ENCODE measurements around the gene SIM2. TPM values are rescaled to one million over a fixed set of nuclear protein-coding genes. Genes with fewer than 3 reads are reported as not detected.

Gene SIM2
- total and polyA plus RNA-seq, 4 experiments from 2014 or later, result 0.05 to 0.07 TPM; not detected in 2

GRCh38 chr21:36693489-36694030 lies 5.4 kb upstream of the SIM2 start:
- Mint-ChIP-seq H3K27ac (no peak overlapping the region), H3K4me3 (peak overlapping the region in 2 of 8 donors; percentile 43 to 49), H3K27me3 (peaks cover 53 to 59% of the 10 kb centered on the region in 2 donors), H3K4me1 (peaks cover 6 to 20% (median 8%) of the 10 kb centered on the region in 4 donors), H3K9me3 (peaks cover 0 to 4% (median 0%) of the 10 kb centered on the region in 8 donors), H3K36me3 (no peaks in the 10 kb centered on the region)
- H3K4me1 ChIP-seq (ENCODE audit: insufficient read depth, low read length), result no peaks in the 10 kb centered on the region
- POLR2A ChIA-PET (ENCODE audit: partially characterized antibody), result no interaction called here
- no peak overlapping the region for H3K27ac ChIP-seq (ENCODE audit: low read depth, low read length)
- CTCF ChIA-PET (ENCODE audit: partially characterized antibody), result no interaction called here
- H3K4me3 ChIP-seq (ENCODE audit: low read length in 2 of 2), result no peak overlapping the region
- intact Hi-C loops (cut with micrococcal nuclease), result no loop called here
- DNase-seq, result no peak
- H3K36me3 ChIP-seq (ENCODE audit: insufficient read depth, low read length), result no peaks in the 10 kb centered on the region
- no peaks in the 10 kb centered on the region for H3K9me3 ChIP-seq (ENCODE audit: control insufficient read depth in 1 of 2, low read length in 2 of 2)
- H3K27me3 ChIP-seq (ENCODE audit: insufficient read depth, low read length), result peaks cover 31% of the 10 kb centered on the region

- Mint-ChIP-seq H3K36me3 (no peaks in the 10 kb centered on the region), H3K27ac (no peak overlapping the region), H3K27me3 (peaks cover 51 to 57% of the 10 kb centered on the region in 2 donors), H3K4me3 (peak overlapping the region in 3 of 8 donors; percentile 24 to 49 (median 43)), H3K9me3 (peaks cover 0 to 4% (median 0%) of the 10 kb centered on the region in 8 donors), H3K4me1 (peaks cover 6 to 20% (median 8%) of the 10 kb centered on the region in 4 donors)
- no peak overlapping the region for H3K27ac ChIP-seq (ENCODE audit: low read depth, low read length)
- H3K4me3 ChIP-seq (ENCODE audit: low read length in 2 of 2), result no peak overlapping the region
- no peaks in the 10 kb centered on the region for H3K4me1 ChIP-seq (ENCODE audit: insufficient read depth, low read length)
- ChIA-PET CTCF (ENCODE audit: partially characterized antibody) (no interaction called here), POLR2A (ENCODE audit: partially characterized antibody) (no interaction called here)
- no peaks in the 10 kb centered on the region for H3K9me3 ChIP-seq (ENCODE audit: control insufficient read depth in 1 of 2, low read length in 2 of 2)
- intact Hi-C loops (cut with micrococcal nuclease), result no loop called here
- no peak for DNase-seq
- H3K27me3 ChIP-seq (ENCODE audit: insufficient read depth, low read length), result peaks cover 31% of the 10 kb centered on the region
- no peaks in the 10 kb centered on the region for H3K36me3 ChIP-seq (ENCODE audit: insufficient read depth, low read length)
These were observed 4.8 kb upstream of the SIM2 start for GRCh38 chr21:36694031-36694515.

- H3K27ac Mint-ChIP-seq, result no peak overlapping the region
- no peaks in the 10 kb centered on the region for H3K4me1 ChIP-seq (ENCODE audit: insufficient read depth, low read length)
- H3K9me3 Mint-ChIP-seq, result peaks cover 0 to 4% (median 0%) of the 10 kb centered on the region in 8 donors
- peaks cover 45 to 51% of the 10 kb centered on the region in 2 donors for H3K27me3 Mint-ChIP-seq
- no peaks in the 10 kb centered on the region for H3K9me3 ChIP-seq (ENCODE audit: control insufficient read depth in 1 of 2, low read length in 2 of 2)
- no peak for DNase-seq
- peaks cover 6 to 20% (median 8%) of the 10 kb centered on the region in 4 donors for H3K4me1 Mint-ChIP-seq
- H3K27ac ChIP-seq (ENCODE audit: low read depth, low read length), result no peak overlapping the region
- H3K4me3 ChIP-seq (ENCODE audit: low read length in 2 of 2), result no peak overlapping the region
- ChIA-PET POLR2A (ENCODE audit: partially characterized antibody) (no interaction called here), CTCF (ENCODE audit: partially characterized antibody) (no interaction called here)
- H3K36me3 Mint-ChIP-seq, result no peaks in the 10 kb centered on the region
- H3K4me3 Mint-ChIP-seq, result peak overlapping the region in 1 of 8 donors; percentile 31
- peaks cover 24% of the 10 kb centered on the region for H3K27me3 ChIP-seq (ENCODE audit: insufficient read depth, low read length)
- H3K36me3 ChIP-seq (ENCODE audit: insufficient read depth, low read length), result no peaks in the 10 kb centered on the region
- intact Hi-C loops (cut with micrococcal nuclease), result no loop called here
These were observed 4.2 kb upstream of the SIM2 start for GRCh38 chr21:36694593-36695282.

- Histone ChIP-seq H3K36me3 (ENCODE audit: insufficient read depth, low read length) (no peaks in the 10 kb centered on the region), H3K4me3 (ENCODE audit: low read length in 2 of 2) (no peak overlapping the region), H3K27ac (ENCODE audit: low read depth, low read length) (no peak overlapping the region), H3K9me3 (ENCODE audit: control insufficient read depth in 1 of 2, low read length in 2 of 2) (no peaks in the 10 kb centered on the region), H3K4me1 (ENCODE audit: insufficient read depth, low read length) (peaks cover 5% of the 10 kb centered on the region), H3K27me3 (ENCODE audit: insufficient read depth, low read length) (peaks cover 26% of the 10 kb centered on the region)
- H3K36me3 Mint-ChIP-seq, result no peaks in the 10 kb centered on the region
- ChIA-PET CTCF (ENCODE audit: partially characterized antibody) (no interaction called here), POLR2A (ENCODE audit: partially characterized antibody) (no interaction called here)
- H3K9me3 Mint-ChIP-seq, result peaks cover 0 to 4% (median 0%) of the 10 kb centered on the region in 8 donors
- peaks cover 43 to 51% of the 10 kb centered on the region in 2 donors for H3K27me3 Mint-ChIP-seq
- H3K4me3 Mint-ChIP-seq, result peak overlapping the region in 1 of 8 donors; percentile 23
- DNase-seq, result no peak
- peaks cover 9 to 24% (median 11%) of the 10 kb centered on the region in 4 donors for H3K4me1 Mint-ChIP-seq
- no peak overlapping the region for H3K27ac Mint-ChIP-seq
- intact Hi-C loops (cut with micrococcal nuclease), result no loop called here
These were observed 3.7 kb upstream of the SIM2 start for GRCh38 chr21:36695283-36695634.

GRCh38 chr21:36695671-36696389 lies 3.1 kb upstream of the SIM2 start:
- DNase-seq, result no peak
- ChIA-PET POLR2A (ENCODE audit: partially characterized antibody) (no interaction called here), CTCF (ENCODE audit: partially characterized antibody) (no interaction called here)
- peaks cover 27% of the 10 kb centered on the region for H3K27me3 ChIP-seq (ENCODE audit: insufficient read depth, low read length)
- Mint-ChIP-seq H3K9me3 (peaks cover 0 to 4% (median 0%) of the 10 kb centered on the region in 8 donors), H3K27me3 (peaks cover 40 to 51% of the 10 kb centered on the region in 2 donors), H3K27ac (no peak overlapping the region), H3K4me1 (peaks cover 11 to 28% (median 15%) of the 10 kb centered on the region in 4 donors), H3K4me3 (peak overlapping the region in 1 of 8 donors; percentile 23), H3K36me3 (no peaks in the 10 kb centered on the region)
- H3K4me3 ChIP-seq (ENCODE audit: low read length in 2 of 2), result no peak overlapping the region
- H3K36me3 ChIP-seq (ENCODE audit: insufficient read depth, low read length), result no peaks in the 10 kb centered on the region
- H3K4me1 ChIP-seq (ENCODE audit: insufficient read depth, low read length), result peaks cover 10% of the 10 kb centered on the region
- no peak overlapping the region for H3K27ac ChIP-seq (ENCODE audit: low read depth, low read length)
- intact Hi-C loops (cut with micrococcal nuclease), result no loop called here
- H3K9me3 ChIP-seq (ENCODE audit: control insufficient read depth in 1 of 2, low read length in 2 of 2), result no peaks in the 10 kb centered on the region

- H3K4me3 Mint-ChIP-seq, result no peak overlapping the region
- no peak for DNase-seq
- Histone ChIP-seq H3K27me3 (ENCODE audit: insufficient read depth, low read length) (peaks cover 27% of the 10 kb centered on the region), H3K36me3 (ENCODE audit: insufficient read depth, low read length) (no peaks in the 10 kb centered on the region), H3K27ac (ENCODE audit: low read depth, low read length) (no peak overlapping the region), H3K4me3 (ENCODE audit: low read length in 2 of 2) (no peak overlapping the region), H3K9me3 (ENCODE audit: control insufficient read depth in 1 of 2, low read length in 2 of 2) (no peaks in the 10 kb centered on the region), H3K4me1 (ENCODE audit: insufficient read depth, low read length) (peaks cover 14% of the 10 kb centered on the region)
- no peak overlapping the region for H3K27ac Mint-ChIP-seq
- intact Hi-C loops (cut with micrococcal nuclease), result no loop called here
- POLR2A ChIA-PET (ENCODE audit: partially characterized antibody), result no interaction called here
- no peaks in the 10 kb centered on the region for H3K36me3 Mint-ChIP-seq
- H3K4me1 Mint-ChIP-seq, result peaks cover 12 to 30% (median 16%) of the 10 kb centered on the region in 4 donors
- peaks cover 0 to 4% (median 0%) of the 10 kb centered on the region in 8 donors for H3K9me3 Mint-ChIP-seq
- CTCF ChIA-PET (ENCODE audit: partially characterized antibody), result no interaction called here
- peaks cover 38 to 51% of the 10 kb centered on the region in 2 donors for H3K27me3 Mint-ChIP-seq
These were observed 2.4 kb upstream of the SIM2 start for GRCh38 chr21:36696390-36697059.

Data from CD4-positive, alpha-beta memory T cell (primary cell).